SK-N-SH (cell line): ENCODE measurements around the gene ZNF613. TPM values are rescaled to one million over a fixed set of nuclear protein-coding genes. Genes with fewer than 3 reads are reported as not detected.

Experiments
- CTCF ChIA-PET: fragments of 300-600, 350-600 bp; formaldehyde crosslinking; extraction: SDS; loops from one replicate; lab custom pipeline; 2021; lab: Yijun Ruan, JAX
- POLR2A ChIA-PET: fragments of 350-600 bp; sonication (Branson Sonifier 250); formaldehyde crosslinking; extraction: SDS; loops from one replicate; lab custom pipeline; 2020; ENCODE audit warnings: antibody characterized with exemption, inconsistent platforms; lab: Yijun Ruan, JAX
- DNase-seq: peaks from one replicate; pipeline ENCODE4 v3.0.0; 2012
- H2AFZ ChIP-seq: fragments of 200-600 bp; sonication (generic); 2 replicates; pipeline ENCODE4 v1.8.1; 2016; ENCODE audit warnings: antibody characterized with exemption, mild to moderate bottlenecking, low read depth
- H3F3A ChIP-seq: fragments of 200-600 bp; sonication (generic); replicated peaks from 2 replicates; pipeline ENCODE3; 2016; ENCODE audit warnings: antibody characterized with exemption, mild to moderate bottlenecking; ENCODE audit not compliant: insufficient read depth
- H3K27ac ChIP-seq, 2 experiments: fragments of 200-500 bp in 1 of 2; fragments of 200-600 bp in 1 of 2; sonication (Bioruptor generic) in 1 of 2; sonication (generic), shearing (Covaris generic) in 1 of 2; 2 replicates each; pipeline versions ENCODE4 v1.5.1 to v1.6.1; 2014 to 2016; ENCODE audit warnings: low read depth in 2 of 2, inconsistent platforms in 1 of 2, low read length in 1 of 2, mild to moderate bottlenecking in 1 of 2, mixed read lengths in 1 of 2
- H3K27me3 ChIP-seq: fragments of 200-600 bp; sonication (generic), shearing (Covaris generic); 2 replicates; pipeline ENCODE4 v1.6.1; 2016; ENCODE audit warnings: mixed run types; ENCODE audit not compliant: insufficient read depth
- H3K36me3 ChIP-seq, 2 experiments: fragments of 200-500 bp in 1 of 2; fragments of 200-600 bp in 1 of 2; sonication (Bioruptor generic) in 1 of 2; sonication (generic) in 1 of 2; replicated peaks in 1 of 2; 2 replicates each; pipeline versions ENCODE3 to v1.5.1; 2014 to 2016; ENCODE audit warnings: low read length in 1 of 2, mild to moderate bottlenecking in 1 of 2; ENCODE audit not compliant: insufficient read depth in 2 of 2, control insufficient read depth in 1 of 2
- H3K4me1 ChIP-seq, 2 experiments: fragments of 200-500 bp in 1 of 2; fragments of 200-600 bp in 1 of 2; sonication (Bioruptor generic) in 1 of 2; sonication (generic), shearing (Covaris generic) in 1 of 2; 2 replicates each; pipeline versions ENCODE4 v1.5.1 to v1.6.1; 2014 to 2016; ENCODE audit warnings: low read depth in 1 of 2, low read length in 1 of 2, mixed run types in 1 of 2; ENCODE audit not compliant: insufficient read depth in 2 of 2, control insufficient read depth in 1 of 2
- H3K4me2 ChIP-seq: fragments of 200-600 bp; sonication (generic), shearing (Covaris generic); 2 replicates; pipeline ENCODE4 v1.6.1; 2017; ENCODE audit warnings: mixed run types
- H3K4me3 ChIP-seq, 2 experiments: fragments of 200-500 bp in 1 of 2; fragments of 200-600 bp in 1 of 2; sonication (Bioruptor generic) in 1 of 2; sonication (generic), shearing (Covaris generic) in 1 of 2; 2 replicates each; pipeline versions ENCODE4 v1.5.1 to v1.8.1; 2014 to 2016; ENCODE audit warnings: low read depth in 2 of 2, inconsistent platforms in 1 of 2, low read length in 1 of 2, mild to moderate bottlenecking in 1 of 2, mixed read lengths in 1 of 2, moderate library complexity in 1 of 2
- H3K79me2 ChIP-seq: fragments of 200-600 bp; sonication (generic); 2 replicates; pipeline ENCODE4 v1.8.1; 2017; ENCODE audit warnings: mild to moderate bottlenecking; ENCODE audit not compliant: insufficient read depth
- H3K9ac ChIP-seq: fragments of 200-600 bp; sonication (generic); 2 replicates; pipeline ENCODE4 v1.6.1; 2017; ENCODE audit warnings: mixed run types
- H3K9me2 ChIP-seq: fragments of 200-600 bp; sonication (generic); 2 replicates; pipeline ENCODE4 v1.6.1; 2017; ENCODE audit warnings: mixed run types
- H3K9me3 ChIP-seq: fragments of 200-600 bp; sonication (generic); 2 replicates; pipeline ENCODE4 v1.6.1; 2017; ENCODE audit warnings: mixed run types, mild to moderate bottlenecking, moderate library complexity
- H4K20me1 ChIP-seq: fragments of 200-600 bp; sonication (generic); 2 replicates; pipeline ENCODE4 v1.6.1; 2017; ENCODE audit warnings: mild to moderate bottlenecking, mixed run types; ENCODE audit not compliant: insufficient read depth
- EP300 ChIP-seq, 2 experiments: IDR thresholded peaks; 2 replicates each; pipeline versions ENCODE4 v1.4.0 to v1.6.1; 2012; ENCODE audit warnings: borderline replicate concordance in 1 of 2, low read depth in 1 of 2, low read length in 1 of 2
- FOXJ3 ChIP-seq: sonication (generic); formaldehyde crosslinking; IDR thresholded peaks from 2 replicates; pipeline ENCODE4 v1.5.1; 2020; ENCODE audit warnings: mild to moderate bottlenecking, missing genetic modification reagents
- GATA2 ChIP-seq: sonication (generic); formaldehyde crosslinking; IDR thresholded peaks from 2 replicates; pipeline ENCODE4 v1.5.0; 2020; ENCODE audit warnings: mild to moderate bottlenecking, missing genetic modification reagents
- JUND ChIP-seq: IDR thresholded peaks from 2 replicates; pipeline ENCODE4 v1.4.0; 2012
- NFIC ChIP-seq: IDR thresholded peaks from 2 replicates; pipeline ENCODE4 v1.4.0; 2012; ENCODE audit warnings: borderline replicate concordance
- POLR2AphosphoS5 ChIP-seq: IDR thresholded peaks from 2 replicates; pipeline ENCODE4 v1.6.1; 2012; ENCODE audit warnings: low read depth, low read length
- RAD21 ChIP-seq: IDR thresholded peaks from 2 replicates; pipeline ENCODE4 v1.6.1; 2012; ENCODE audit warnings: mild to moderate bottlenecking, low read length
- RFX5 ChIP-seq: IDR thresholded peaks from 2 replicates; pipeline ENCODE4 v1.6.1; 2012; ENCODE audit warnings: mild to moderate bottlenecking, improper control_type of control experiment, low read length
- SIN3A ChIP-seq: IDR thresholded peaks from 2 replicates; pipeline ENCODE4 v1.6.1; 2012; ENCODE audit warnings: low read depth, mild to moderate bottlenecking, low read length, moderate library complexity, borderline replicate concordance
- SMC3 ChIP-seq: IDR thresholded peaks from 2 replicates; pipeline ENCODE4 v1.6.1; 2012; ENCODE audit warnings: low read depth, low read length, improper control_type of control experiment
- TAF1 ChIP-seq: IDR thresholded peaks from 2 replicates; pipeline ENCODE4 v1.6.1; 2012; ENCODE audit warnings: low read depth, mild to moderate bottlenecking, low read length, moderate library complexity, borderline replicate concordance
- TEAD4 ChIP-seq: IDR thresholded peaks from 2 replicates; pipeline ENCODE4 v1.4.0; 2012; ENCODE audit warnings: mild to moderate bottlenecking, borderline replicate concordance; ENCODE audit not compliant: insufficient read depth
- YY1 ChIP-seq: IDR thresholded peaks from 2 replicates; pipeline ENCODE4 v1.4.0; 2012; ENCODE audit warnings: low read depth, mild to moderate bottlenecking
- WGBS: methylation state at CpG from one replicate; pipeline ENCODE4 v1.1.6; 2017; ENCODE audit warnings: low lambda C conversion rate; 5-methylcytosine and 5-hydroxymethylcytosine counted together
- polyA plus RNA-seq, 3 experiments: library from polyadenylated mRNA; depleted of rRNA; stranded (reverse); fragments of >200 nt; gene quantifications; 2 replicates each; pipeline ENCODE4 v1.2.3, GENCODE V29; 2012
- TF ChIP-seq, protein P1 (sequence below): fragments of 150-350 bp; IDR thresholded peaks from 2 replicates; pipeline ENCODE4 v1.6.1; 2016; ENCODE audit warnings: mild to moderate bottlenecking, low read depth, low read length
- TF ChIP-seq, protein P2 (sequence below): fragments of 150-350 bp; IDR thresholded peaks from 2 replicates; pipeline ENCODE4 v1.6.1; 2017; ENCODE audit warnings: antibody characterized with exemption, low read length, low read depth, borderline replicate concordance
- TF ChIP-seq, protein P3 (sequence below): IDR thresholded peaks from 2 replicates; pipeline ENCODE4; 2012

The ZNF613 gene
- polyA plus RNA-seq, 1 of the 3 experiments (the other 2 are of a cell fraction) = 2.2 TPM

GRCh38 chr19:51921949-51922348, 5.3 kb upstream of the ZNF613 start:
- H3K79me2 ChIP-seq = no peaks in the 10 kb centered on the region
- no peaks in the 10 kb centered on the region for H3K4me1 ChIP-seq
- 32% methylated on average over 8 of the region's 8 CpGs for WGBS
- H3K9me2 ChIP-seq = no peaks in the 10 kb centered on the region
- H3K9me3 ChIP-seq = peaks cover 29% of the 10 kb centered on the region; the same call in 1 of the 2 replicates
- ChIA-PET POLR2A (no interaction called here), CTCF (no interaction called here)
- no peak overlapping the region for H3K27ac ChIP-seq
- no peaks in the 10 kb centered on the region for H3K36me3 ChIP-seq
- H2AFZ ChIP-seq = no peak overlapping the region
- H4K20me1 ChIP-seq = no peaks in the 10 kb centered on the region
- no peaks in the 10 kb centered on the region for H3F3A ChIP-seq
- H3K4me2 ChIP-seq = no peak overlapping the region
- DNase-seq = no peak
- TF ChIP-seq NFIC (no peak), JUND (no peak), SIN3A (no peak), GATA2 (CRISPR knock-in tag) (no peak)
- no peaks in the 10 kb centered on the region for H3K27me3 ChIP-seq
- H3K4me3 ChIP-seq = no peak overlapping the region
- no peak overlapping the region for H3K9ac ChIP-seq

DNA sequence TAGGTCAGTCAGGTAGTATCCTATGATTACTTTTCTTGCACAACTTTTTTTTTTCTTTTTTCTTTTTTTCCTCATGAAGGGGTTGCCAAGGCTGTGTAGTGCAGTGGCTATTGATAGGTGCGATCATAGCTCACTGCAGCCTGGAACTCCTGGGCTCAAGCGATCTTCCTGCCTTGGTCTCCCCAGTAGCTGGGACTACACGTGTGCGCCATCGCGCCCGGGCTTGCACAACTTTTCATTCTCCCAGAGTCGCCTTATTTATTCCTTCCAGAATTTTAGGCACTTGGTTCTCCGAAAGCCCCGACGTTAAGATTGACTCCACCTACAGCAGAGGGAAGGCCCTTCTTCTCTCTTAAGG, 867 bp upstream of the ZNF613 start:
- peaks cover 0 to 4% of the 10 kb centered on the region in 2 experiments; a peak in 1 of 4 replicates for H3K4me1 ChIP-seq
- peak overlapping the region; percentile 66; the same call in 1 of the 2 replicates for H3K9ac ChIP-seq
- DNase-seq = no peak
- 15% methylated on average over 11 of the region's 11 CpGs for WGBS
- H3K27me3 ChIP-seq = no peaks in the 10 kb centered on the region
- no peak for TF ChIP-seq TEAD4
- TF ChIP-seq SMC3 = no peak
- TF ChIP-seq TAF1 = 0 out of 2 replicates have a peak, but pooled peaks have one; percentile 32
- TF ChIP-seq EP300 (IDR thresholded peaks at IDR 0.05; ENCODE audit: borderline replicate concordance in 1 of 2, low read depth in 1 of 2, low read length in 1 of 2) = no peak
- no peak for TF ChIP-seq RFX5
- H3K9me2 ChIP-seq = no peaks in the 10 kb centered on the region
- CTCF ChIA-PET = interaction anchor here (1.3 kb wide), 1 partner anchor 8 kb away, joined by 3 read pairs; no protein-coding TSS in a partner anchor
- no peaks in the 10 kb centered on the region for H4K20me1 ChIP-seq
- peak overlapping the region; percentile 50 to 97; a peak in 3 of 4 replicates for H3K27ac ChIP-seq
- H3K4me3 ChIP-seq = peak overlapping the region; percentile 71
- peaks cover 15% of the 10 kb centered on the region for H3K79me2 ChIP-seq
- H3K4me2 ChIP-seq = peak overlapping the region; percentile 69
- peaks cover 24% of the 10 kb centered on the region; the same call in 1 of the 2 replicates for H3K9me3 ChIP-seq
- peak overlapping the region; percentile 86 for H2AFZ ChIP-seq
- peaks cover 10 to 21% of the 10 kb centered on the region in 2 experiments for H3K36me3 ChIP-seq
- H3F3A ChIP-seq = no peaks in the 10 kb centered on the region
- POLR2A ChIA-PET = no interaction called here

GRCh38 chr19:51927859-51928258, 587 bp downstream of the ZNF613 start:
- no peaks in the 10 kb centered on the region for H3F3A ChIP-seq
- TF ChIP-seq RAD21 (no peak), TAF1 (no peak), FOXJ3 (no peak), POLR2AphosphoS5 (no peak), NFIC (no peak), EP300 (IDR thresholded peaks at IDR 0.05; ENCODE audit: borderline replicate concordance in 1 of 2, low read depth in 1 of 2, low read length in 1 of 2) (no peak), YY1 (no peak), SMC3 (no peak), SIN3A (no peak)
- TF ChIP-seq, protein P1, sequence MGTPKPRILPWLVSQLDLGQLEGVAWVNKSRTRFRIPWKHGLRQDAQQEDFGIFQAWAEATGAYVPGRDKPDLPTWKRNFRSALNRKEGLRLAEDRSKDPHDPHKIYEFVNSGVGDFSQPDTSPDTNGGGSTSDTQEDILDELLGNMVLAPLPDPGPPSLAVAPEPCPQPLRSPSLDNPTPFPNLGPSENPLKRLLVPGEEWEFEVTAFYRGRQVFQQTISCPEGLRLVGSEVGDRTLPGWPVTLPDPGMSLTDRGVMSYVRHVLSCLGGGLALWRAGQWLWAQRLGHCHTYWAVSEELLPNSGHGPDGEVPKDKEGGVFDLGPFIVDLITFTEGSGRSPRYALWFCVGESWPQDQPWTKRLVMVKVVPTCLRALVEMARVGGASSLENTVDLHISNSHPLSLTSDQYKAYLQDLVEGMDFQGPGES = no peak
- TF ChIP-seq, protein P2, sequence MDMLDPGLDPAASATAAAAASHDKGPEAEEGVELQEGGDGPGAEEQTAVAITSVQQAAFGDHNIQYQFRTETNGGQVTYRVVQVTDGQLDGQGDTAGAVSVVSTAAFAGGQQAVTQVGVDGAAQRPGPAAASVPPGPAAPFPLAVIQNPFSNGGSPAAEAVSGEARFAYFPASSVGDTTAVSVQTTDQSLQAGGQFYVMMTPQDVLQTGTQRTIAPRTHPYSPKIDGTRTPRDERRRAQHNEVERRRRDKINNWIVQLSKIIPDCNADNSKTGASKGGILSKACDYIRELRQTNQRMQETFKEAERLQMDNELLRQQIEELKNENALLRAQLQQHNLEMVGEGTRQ = no peak
- TF ChIP-seq, protein P3, sequence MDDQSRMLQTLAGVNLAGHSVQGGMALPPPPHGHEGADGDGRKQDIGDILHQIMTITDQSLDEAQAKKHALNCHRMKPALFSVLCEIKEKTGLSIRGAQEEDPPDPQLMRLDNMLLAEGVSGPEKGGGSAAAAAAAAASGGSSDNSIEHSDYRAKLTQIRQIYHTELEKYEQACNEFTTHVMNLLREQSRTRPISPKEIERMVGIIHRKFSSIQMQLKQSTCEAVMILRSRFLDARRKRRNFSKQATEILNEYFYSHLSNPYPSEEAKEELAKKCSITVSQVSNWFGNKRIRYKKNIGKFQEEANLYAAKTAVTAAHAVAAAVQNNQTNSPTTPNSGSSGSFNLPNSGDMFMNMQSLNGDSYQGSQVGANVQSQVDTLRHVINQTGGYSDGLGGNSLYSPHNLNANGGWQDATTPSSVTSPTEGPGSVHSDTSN = no peak
- WGBS = 12% methylated on average over 13 of the region's 13 CpGs
- no peak overlapping the region for H3K27ac ChIP-seq
- H3K4me3 ChIP-seq = peak overlapping the region; percentile 71
- H3K27me3 ChIP-seq = no peaks in the 10 kb centered on the region
- DNase-seq = no peak
- peaks cover 0 to 4% of the 10 kb centered on the region in 2 experiments; a peak in 1 of 4 replicates for H3K4me1 ChIP-seq
- H2AFZ ChIP-seq = peak overlapping the region; percentile 86; the same call in 1 of the 2 replicates
- ChIA-PET CTCF (interaction anchor here (1.1 kb wide), 1 partner anchor 211 kb away, joined by 3 read pairs; the partner anchor contains the start of gene ZNF616), POLR2A (no interaction called here)
- no peaks in the 10 kb centered on the region for H3K9me2 ChIP-seq
- H3K36me3 ChIP-seq = peaks cover 15 to 34% of the 10 kb centered on the region in 2 experiments
- H3K9me3 ChIP-seq = peaks cover 15% of the 10 kb centered on the region; the same call in 1 of the 2 replicates
- H3K79me2 ChIP-seq = peaks cover 15% of the 10 kb centered on the region
- peak overlapping the region; percentile 69 for H3K4me2 ChIP-seq
- peak overlapping the region; percentile 66 for H3K9ac ChIP-seq
- no peaks in the 10 kb centered on the region for H4K20me1 ChIP-seq
